HG03354 (cell line): ENCODE data around the gene FOXN1.

Experiments
- ATAC-seq: cut with Tn5 transposase; IDR thresholded peaks from one replicate; pipeline ENCODE4 v1.9.1; 2021; ENCODE audit warnings: mild to moderate bottlenecking; ENCODE audit not compliant: unreplicated experiment, poor library complexity, severe bottlenecking

FOXN1 gene

GRCh38 chr17:28476076-28476865 is 29.9 kb upstream of the FOXN1 start:
- no peak for ATAC-seq

DNA sequence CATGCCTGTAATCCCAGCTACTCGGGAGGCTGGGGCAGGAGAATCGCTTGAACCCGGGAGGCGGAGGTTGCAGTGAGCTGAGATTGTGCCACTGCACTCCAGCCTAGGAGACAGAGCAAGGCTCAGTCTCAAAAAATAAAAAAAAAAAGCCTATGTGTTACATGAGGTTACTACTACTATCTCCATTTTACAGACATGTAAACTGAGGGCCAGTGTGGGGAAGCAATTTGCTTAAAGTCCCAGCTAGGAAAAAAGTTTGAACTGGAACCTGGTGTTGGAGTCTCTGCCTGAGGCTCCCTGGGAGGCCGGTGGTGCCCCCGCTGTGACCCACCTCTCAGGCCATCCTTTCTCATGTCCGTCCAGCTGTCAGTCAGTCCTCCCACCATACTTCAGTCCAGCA is 28.2 kb upstream of the FOXN1 start:
- ATAC-seq = no peak

- ATAC-seq = no peak
Measured at GRCh38 chr17:28478712-28479615, 27.2 kb upstream of the FOXN1 start.

DNA sequence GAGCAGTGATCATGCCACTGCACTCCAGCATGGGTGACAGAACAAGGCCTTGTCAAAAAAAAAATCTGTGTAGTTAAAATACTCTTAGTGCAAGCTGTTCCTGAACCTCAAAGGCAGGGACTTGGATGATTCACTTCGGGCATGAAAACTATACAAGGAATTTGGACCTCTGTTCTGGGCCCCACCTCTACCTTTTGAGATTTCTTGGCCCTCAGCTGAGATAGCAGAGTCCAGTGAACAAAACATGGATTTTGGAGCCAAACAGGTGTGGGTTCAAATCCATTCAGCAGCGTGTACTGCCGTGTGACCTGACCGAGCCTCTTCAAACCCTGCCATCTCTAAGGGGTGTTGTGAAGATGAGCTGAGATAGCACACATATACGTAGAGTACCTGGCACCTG is 25.9 kb upstream of the FOXN1 start:
- ATAC-seq = no peak

- ATAC-seq = no peak
Measured at GRCh38 chr17:28480799-28481571, 25.2 kb upstream of the FOXN1 start.

- no peak for ATAC-seq
Measured at GRCh38 chr17:28482551-28483199, 23.5 kb upstream of the FOXN1 start.

GRCh38 chr17:28484296-28484695 is 21.9 kb upstream of the FOXN1 start:
- ATAC-seq = peak; percentile 64

DNA sequence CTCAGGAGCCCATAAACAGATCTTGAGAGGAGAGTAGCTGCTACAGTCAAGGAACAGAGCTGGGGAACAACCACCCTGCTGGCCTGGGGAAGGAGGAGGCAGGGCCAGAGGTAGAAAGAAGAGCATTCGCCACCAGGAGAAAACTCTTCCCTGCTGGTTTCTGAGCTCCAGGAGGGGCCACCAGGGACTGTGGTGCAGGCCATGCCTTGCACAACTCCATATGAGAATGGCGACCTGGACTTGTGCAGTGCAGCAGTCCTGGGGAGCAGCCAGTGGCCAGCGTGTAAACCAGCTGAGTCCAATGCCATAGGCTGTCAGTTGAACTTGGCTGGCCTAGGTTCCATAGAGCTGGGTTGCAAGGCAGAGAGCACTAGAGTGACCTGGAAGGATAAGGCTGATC is 21.1 kb upstream of the FOXN1 start:
- no peak for ATAC-seq

DNA sequence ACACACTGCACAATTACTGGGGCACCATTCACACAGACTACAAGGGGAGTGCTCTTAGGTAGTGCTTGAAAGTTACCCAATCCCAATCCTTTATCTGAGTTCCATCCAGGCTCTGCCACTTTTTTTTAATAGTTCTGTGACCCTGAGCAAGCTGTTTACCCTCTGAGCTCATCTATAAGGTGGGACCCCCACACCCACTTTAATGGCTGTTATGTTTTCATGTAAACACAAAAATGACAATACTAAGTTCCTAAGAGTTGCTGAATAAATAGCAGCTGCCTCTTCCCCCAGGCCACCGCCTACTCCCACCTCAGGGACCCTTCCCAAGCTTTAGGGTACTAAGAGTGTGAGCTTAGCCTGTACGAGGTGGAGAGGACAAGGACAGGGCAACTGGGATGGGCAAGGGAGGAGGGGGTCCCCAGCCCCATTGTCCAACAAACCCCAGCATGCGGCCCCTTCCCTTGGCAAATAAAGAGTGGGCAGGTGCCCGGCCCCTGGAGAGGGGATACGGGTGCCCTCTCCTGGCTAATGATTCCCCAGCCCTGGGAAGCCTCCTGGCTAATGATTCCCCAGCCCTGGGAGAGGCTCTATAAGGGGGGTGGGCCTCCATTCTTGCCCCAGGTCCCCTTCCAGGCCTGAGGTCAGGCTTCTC is 18.1 kb upstream of the FOXN1 start:
- no peak for ATAC-seq

- no peak for ATAC-seq
Measured at GRCh38 chr17:28488533-28489276, 17.4 kb upstream of the FOXN1 start.

GRCh38 chr17:28491286-28491685 is 14.9 kb upstream of the FOXN1 start:
- ATAC-seq = no peak

- ATAC-seq = no peak
Measured at GRCh38 chr17:28491860-28492259, 14.3 kb upstream of the FOXN1 start.

DNA sequence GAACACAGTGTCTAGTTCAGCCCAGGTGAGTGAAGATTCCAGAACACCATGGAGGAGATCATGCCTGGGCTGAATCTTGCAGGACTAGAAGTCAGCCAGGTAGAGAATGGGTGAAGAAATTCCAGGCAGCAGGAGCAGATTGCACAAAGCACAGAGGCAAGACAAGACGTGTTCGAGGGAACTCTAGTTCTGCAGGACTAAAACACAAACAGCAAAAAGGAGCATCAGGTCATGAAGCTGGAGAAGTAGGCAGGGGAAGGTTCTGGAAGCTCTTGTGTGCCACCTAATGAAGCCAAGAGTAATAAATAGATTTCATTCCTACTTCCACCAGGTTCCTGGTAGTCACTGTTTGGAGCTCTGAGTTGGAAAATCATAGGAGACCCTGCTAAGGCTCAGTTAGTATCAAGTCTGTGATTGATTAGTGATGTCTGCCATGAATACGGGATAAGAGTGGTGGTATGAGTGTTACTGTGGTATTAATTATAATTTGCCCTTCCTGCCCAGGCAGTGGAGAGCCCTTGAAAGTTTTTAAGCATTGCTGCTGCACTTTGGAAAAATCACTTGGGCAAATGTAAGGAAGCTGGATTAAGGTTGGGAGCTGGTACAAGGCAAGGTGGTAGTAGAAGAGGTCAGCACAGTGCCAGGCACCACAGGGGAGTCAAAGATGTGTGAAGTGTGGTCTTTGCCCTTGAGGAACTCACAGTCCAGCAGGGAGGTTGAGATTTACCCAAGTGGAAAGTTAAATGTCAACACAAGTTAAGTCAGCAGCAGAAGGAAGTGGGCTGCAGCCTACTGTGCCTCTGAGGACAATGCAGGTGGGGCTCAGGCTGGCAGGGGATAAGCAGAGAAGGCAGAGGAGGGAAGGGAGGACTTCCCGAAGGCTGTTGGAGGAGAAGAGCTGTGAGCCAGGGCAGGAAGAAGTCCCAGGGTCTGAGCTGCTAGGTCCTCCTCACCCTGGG is 13.5 kb upstream of the FOXN1 start:
- ATAC-seq = no peak

- ATAC-seq = no peak
Measured at GRCh38 chr17:28493460-28493859, 12.7 kb upstream of the FOXN1 start.

DNA sequence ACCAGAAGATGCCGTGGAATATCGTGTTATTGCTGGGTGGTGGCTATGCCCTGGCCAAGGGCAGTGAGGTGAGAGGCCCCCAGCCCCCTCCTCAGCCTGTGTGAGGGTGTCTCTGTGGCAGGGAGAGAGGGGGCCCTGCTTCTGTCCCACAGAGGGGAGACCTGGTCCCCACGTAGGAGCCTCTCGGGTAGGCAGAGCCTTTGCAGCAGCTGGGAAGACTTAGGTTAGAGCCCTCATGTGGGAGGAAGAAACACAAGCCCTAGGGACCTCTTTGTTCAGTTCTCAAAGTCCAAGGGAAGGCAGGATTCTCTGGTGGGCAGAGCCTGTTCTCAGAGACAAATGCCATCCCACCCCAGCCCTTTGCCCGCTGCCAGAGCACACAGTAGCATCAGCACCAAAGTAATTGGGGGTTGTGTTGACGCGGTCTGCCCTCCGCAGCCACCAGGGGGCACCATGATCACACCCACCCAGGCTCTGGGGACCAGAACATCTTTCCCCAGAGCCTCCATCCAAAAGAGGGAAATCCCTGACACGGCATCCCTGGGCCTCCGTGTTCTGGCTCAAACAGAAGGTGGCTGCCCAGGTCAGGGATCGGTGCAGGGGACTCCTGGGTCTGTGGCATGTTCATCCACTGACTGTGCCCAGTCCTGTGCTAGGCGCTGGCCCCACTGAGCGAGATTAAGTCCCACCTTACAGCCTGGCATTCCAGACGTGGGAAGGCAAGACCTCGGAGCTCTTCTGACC is 11.5 kb upstream of the FOXN1 start:
- peak; percentile 63 for ATAC-seq

- ATAC-seq = no peak
Measured at GRCh38 chr17:28495635-28496034, 10.5 kb upstream of the FOXN1 start.

DNA sequence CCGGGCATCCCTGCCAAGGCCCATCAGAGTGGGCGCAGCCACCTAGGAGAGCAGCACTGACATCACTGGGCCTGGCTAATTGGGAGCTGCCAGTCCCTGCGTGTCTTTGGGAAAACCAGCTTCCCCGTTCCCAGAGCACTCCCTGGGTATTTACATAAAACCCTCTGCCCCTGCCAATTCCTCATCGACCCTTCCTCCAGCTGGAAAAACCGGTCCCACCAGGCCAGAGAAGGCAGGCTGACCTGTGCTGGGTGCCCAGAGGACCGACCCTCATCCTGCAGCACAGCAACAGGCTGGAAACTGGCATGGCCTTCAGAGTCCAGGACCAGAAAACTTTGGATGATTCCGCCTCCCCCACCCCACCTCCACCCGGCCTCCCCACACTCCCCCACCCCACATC is 8.2 kb upstream of the FOXN1 start:
- ATAC-seq = no peak
